GM18502 (cell line): ENCODE data around the gene CASK.
"Not testable (repeated sequence)": the region's sequence is repeated elsewhere in the genome, so short reads cannot be mapped to it uniquely, and the experiment has no call there.

ENCODE experiments used
- ATAC-seq: cut with Tn5 transposase; IDR thresholded peaks from one replicate; pipeline ENCODE4 v1.9.1; 2021; ENCODE audit warnings: mild to moderate bottlenecking; ENCODE audit not compliant: unreplicated experiment, poor library complexity

CASK gene

GRCh38 chrX:41529221-41529620, 394.1 kb downstream of the CASK start:
- ATAC-seq = no peak

DNA sequence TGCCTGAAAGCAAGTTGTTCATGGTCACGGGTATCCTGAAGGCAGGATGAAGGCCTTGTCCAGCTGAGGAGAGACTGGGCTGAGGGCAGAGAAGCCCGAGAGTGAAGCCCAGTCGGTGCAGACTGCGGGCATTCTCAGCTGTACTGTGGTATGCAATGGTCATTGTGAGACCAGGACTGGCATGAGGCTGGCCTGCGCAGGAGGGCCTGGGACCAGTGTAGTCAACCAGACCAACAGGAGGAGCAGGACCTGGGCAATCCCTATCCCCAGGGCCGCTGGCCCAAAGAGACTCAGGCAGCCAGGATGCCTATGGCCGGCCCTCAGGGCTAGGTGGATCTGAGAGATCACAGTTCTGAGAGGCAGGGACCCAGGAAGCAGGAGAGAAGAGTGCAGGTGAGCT, 394.6 kb downstream of the CASK start:
- ATAC-seq = no peak

GRCh38 chrX:41526925-41527324, 396.4 kb downstream of the CASK start:
- ATAC-seq = no peak

- no peak for ATAC-seq
Observed at GRCh38 chrX:41526271-41526670, 397.1 kb downstream of the CASK start.

- ATAC-seq = no peak
Observed at GRCh38 chrX:41522671-41523070, 400.7 kb downstream of the CASK start.

GRCh38 chrX:41522081-41522480, 401.3 kb downstream of the CASK start:
- ATAC-seq = no peak

DNA sequence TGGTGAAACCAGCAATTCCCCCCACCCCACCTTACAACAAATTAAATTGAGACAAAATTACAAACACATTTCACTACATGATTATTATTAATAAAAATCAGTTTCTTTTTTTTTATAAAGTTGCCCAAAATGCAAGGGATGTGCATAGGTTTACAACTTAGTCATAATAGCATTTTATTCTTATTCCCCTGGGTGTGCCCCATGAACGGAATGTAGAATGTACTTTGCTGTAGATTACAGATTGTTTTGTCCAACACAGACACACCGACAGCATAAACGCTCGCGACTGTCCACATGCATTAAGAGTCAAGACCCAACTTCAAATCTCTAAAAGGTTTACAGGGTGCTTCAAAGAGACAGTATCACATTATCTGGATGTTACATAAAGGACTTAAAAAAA, 403.9 kb downstream of the CASK start:
- no peak for ATAC-seq

DNA sequence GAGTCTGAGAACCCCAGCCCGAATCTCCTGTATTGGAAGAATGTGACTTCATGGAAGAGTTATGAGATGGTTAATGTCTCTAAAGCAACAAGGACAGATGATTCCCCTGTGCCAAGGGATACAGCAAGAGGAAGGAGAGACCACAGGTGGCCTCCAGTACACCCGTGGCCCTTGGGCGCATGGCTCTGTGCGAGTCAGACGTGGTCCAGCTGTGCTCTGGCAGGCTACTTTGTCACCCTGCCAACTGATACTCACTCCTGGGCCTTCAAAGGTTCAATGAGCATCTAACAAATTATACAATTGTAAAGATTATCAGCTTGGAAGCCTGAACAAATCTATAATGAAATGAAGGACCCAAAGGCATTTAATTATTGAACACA, 404.5 kb downstream of the CASK start:
- no peak for ATAC-seq

DNA sequence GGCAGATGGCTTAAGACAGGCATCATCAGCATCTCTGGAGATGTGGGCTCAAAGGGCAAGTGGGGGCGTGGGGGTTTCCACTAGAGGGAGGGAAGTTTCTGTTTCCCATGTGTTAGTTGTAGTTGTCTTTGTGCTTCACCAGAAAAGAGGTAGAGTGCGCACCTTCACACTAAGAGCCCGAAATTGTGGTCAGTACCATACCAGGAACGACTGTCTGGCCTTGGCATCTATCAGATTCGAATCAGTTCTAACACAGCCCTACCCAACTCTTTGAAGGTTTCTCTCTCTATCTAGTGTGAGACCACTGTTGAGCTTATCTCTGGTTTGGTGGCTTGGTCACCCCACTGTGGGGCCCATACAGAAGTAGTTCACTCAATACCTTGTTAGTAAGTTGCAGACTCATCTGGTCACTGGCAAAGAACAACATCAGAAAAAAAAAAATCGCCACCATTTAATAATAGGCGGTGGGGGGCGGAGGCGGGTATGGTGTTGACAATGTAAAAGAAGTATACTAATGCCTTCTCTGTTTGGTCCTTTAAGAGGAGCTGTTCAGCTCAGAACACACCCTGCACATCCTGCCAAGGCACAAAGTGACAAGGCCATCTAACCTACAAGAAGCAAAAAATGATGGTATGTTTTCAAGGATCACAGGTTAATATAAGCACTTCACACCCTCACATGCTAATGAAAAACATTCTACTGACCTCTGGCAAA, 405.1 kb downstream of the CASK start:
- no peak for ATAC-seq

DNA sequence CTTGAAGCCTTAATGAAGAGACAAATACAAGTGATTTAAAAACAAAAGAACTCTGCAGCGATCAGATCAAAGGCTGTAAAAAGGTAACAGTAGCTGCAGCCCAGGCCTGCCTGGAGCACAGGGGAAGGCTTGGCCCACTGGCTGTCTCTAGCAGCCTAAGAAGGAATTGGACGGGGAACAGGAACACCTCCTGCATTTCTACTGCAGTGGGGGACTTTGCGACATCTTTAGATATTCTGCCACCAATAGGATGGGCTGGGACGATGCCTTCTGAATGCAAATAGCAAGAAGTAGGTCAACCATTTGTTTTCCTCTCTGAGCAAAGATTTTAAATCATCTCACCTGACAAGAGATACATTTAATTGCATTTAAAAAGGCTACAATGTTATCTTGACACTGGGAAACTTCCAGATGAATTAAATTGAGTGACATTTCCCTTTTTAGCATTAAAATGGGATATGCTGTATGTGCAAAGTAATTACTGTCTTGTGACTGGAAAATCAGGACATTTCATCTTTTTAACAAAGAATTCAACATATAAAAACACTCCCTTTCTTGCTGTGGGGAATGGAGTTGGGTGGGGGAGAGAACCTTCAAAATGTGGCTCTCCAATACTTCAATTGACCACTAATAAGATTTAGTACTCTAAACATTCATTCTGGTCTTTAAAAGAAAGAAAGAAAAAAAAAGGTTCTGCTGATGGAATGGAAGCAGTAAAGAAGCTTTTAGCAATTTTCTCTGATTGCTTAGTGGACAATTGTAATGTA, 406.2 kb downstream of the CASK start:
- no peak for ATAC-seq

GRCh38 chrX:41516456-41516855, 406.9 kb downstream of the CASK start:
- ATAC-seq = no peak

- no peak for ATAC-seq
Observed at GRCh38 chrX:41515376-41515775, 408.0 kb downstream of the CASK start.

- no peak for ATAC-seq
Observed at GRCh38 chrX:41514179-41514578, 409.2 kb downstream of the CASK start.

DNA sequence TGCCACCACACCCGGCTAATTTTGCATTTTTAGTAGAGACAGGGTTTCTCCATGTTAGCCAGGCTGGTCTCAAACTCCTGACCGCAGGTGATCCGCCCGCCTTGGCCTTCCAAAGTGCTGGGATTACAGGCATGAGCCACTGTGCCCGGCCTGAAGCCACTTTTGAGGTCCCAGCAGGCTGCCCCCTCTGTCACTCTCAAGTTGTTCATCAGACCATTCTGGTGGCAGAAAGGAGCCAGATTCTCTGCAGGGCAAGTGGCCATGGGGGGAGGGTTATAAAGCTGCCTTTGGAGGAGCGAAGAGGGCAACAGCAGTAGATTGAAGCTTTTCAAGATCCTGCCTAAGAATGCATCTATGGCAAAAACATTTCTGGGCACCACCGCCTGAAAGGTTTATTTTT, 410.5 kb downstream of the CASK start:
- not testable (repeated sequence) for ATAC-seq

DNA sequence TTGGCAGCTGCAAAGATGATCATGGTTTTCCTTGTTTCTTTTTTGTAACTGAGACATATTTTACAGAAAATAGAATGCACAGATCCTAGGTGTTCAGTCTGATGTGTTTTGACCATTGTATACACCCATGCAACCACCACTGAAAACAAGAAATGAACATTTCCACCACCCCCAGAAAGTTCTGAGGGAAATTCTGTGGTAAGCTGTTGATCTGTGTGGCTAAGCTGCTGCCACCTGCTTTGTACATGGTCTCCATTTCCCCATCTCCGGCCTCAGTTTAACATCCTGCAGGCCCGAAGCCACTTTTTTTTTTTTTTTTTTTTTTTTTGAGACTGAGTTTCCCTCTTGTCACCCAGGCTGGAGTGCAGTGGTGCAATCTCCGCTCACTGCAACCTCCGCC, 411.0 kb downstream of the CASK start:
- ATAC-seq = peak; percentile 100

GRCh38 chrX:41507919-41508318, 415.4 kb downstream of the CASK start:
- ATAC-seq = no peak

DNA sequence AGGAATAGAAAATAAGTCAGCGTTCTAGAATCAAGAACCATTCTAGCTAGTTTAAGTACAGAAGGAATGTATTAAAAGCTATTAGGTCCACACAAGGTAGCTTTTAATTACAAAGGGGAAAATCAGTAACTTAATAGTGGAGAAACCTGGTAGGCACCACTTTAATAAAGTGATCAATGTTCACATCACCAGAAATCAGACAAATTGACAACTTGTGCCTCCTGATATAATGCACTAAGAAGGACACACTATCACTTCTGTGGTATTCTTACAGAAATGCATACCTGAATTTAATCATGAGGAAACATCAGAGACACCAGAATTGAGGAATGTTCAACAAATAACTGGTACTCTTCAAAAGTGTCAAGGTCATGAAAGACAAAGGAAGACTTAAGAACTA, 421.4 kb downstream of the CASK start:
- ATAC-seq = no peak

GRCh38 chrX:41499984-41500383, 423.4 kb downstream of the CASK start:
- ATAC-seq = no peak

DNA sequence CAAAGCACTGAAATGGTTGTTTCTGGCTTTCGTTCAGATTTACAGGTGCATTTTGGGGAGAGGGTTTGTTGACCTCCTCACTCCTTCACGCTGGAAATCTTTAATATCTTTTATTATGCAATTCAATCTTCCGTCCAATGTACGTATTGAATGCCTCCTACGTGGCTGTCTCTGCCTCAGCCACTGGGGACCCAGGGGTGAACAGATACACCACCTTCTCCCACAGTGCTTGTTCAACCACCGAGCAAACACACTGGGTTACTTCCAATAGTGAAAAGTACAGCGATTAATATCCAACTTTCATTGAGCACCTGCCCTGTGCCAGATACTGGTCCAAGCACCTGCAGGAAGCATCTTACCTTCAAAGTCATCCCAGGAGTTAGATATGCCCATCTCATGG, 424.2 kb downstream of the CASK start:
- ATAC-seq = no peak

DNA sequence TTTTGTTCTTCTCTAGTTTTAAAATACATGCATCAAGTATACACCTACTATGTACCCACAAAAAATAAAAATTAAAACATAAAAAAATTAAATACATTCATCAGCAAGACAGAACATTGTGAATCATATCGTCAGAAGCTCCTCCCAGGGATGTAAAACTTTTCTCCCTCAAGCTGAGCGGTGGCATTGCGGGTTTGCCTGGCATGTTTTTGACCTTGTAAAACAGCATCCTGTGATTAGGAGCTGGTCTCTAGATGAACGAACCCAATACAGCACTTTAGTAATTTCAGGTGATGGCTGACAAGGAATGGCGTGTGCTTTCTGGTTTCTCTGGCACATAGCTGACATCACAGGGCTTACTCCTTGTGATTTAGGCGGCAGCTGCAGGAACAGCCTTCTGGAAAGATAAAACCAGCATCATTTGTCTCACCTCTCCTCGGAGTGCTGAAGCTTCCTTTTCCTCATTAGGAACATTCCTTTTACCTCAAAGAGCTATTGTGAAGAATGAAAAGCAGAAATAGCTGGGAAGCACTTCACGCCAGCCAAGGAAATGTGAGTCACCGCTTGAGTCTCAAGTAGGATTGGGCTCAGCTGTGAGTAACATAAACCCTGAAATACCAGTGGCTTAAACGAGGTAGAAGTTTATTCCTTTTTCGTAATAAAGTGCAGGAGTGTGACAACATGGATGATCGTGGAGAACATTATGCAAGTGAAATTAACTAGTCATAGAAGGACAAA, 431.9 kb downstream of the CASK start:
- ATAC-seq = no peak

GRCh38 chrX:41490446-41490845, 432.9 kb downstream of the CASK start:
- ATAC-seq = no peak
